IMR-90 (cell line): ENCODE data around the gene QKI. TPM values are rescaled to one million over a fixed set of nuclear protein-coding genes. Genes with fewer than 3 reads are reported as not detected.

Experiments used
- ATAC-seq: fragments of 200-7000 bp; cut with Tn5 transposase; 2 replicates; pipeline ENCODE4 v1.9.1; 2020; ENCODE audit warnings: low read depth, mild to moderate bottlenecking, moderate library complexity
- BruUV-seq: library from RNA; stranded (reverse); fragments of 400-500 nt; replicated peaks from 2 replicates; lab custom pipeline; 2021; lab: Mats Ljungman, UMichigan
- CTCF ChIA-PET: fragments of 300-600 bp; formaldehyde crosslinking; extraction: SDS; loops from one replicate; lab custom pipeline; 2021; ENCODE audit warnings: antibody characterized with exemption; lab: Yijun Ruan, JAX
- POLR2A ChIA-PET: fragments of 300-600 bp; sonication (Branson Sonifier 250); formaldehyde crosslinking; loops from one replicate; lab custom pipeline; 2022; ENCODE audit warnings: antibody characterized with exemption; ENCODE audit not compliant: unreplicated experiment; lab: Charles Lee
- DNase-seq: peaks from one replicate; pipeline ENCODE4 v3.0.0; 2013
- H2AFZ ChIP-seq: replicated peaks from 2 replicates; pipeline ENCODE3; 2013; ENCODE audit warnings: low read length, mild to moderate bottlenecking; ENCODE audit not compliant: poor library complexity
- H2AK5ac ChIP-seq: 2 replicates; pipeline ENCODE4 v1.6.1; 2013; ENCODE audit warnings: low read depth, low read length, inconsistent platforms
- H2AK9ac ChIP-seq: replicated peaks from 2 replicates; pipeline ENCODE3; 2013; ENCODE audit warnings: mild to moderate bottlenecking, low read depth, low read length, moderate library complexity; ENCODE audit not compliant: poor library complexity
- H2BK120ac ChIP-seq: 2 replicates; pipeline ENCODE4 v1.6.1; 2013; ENCODE audit warnings: low read depth, low read length, inconsistent platforms
- H2BK15ac ChIP-seq: 3 replicates; pipeline ENCODE4 v1.6.1; 2013; ENCODE audit warnings: low read depth, low read length, inconsistent platforms
- H2BK20ac ChIP-seq: 2 replicates; pipeline ENCODE4 v1.6.1; 2013; ENCODE audit warnings: low read depth, mild to moderate bottlenecking, inconsistent platforms, low read length, moderate library complexity
- H2BK5ac ChIP-seq: 2 replicates; pipeline ENCODE4 v1.6.1; 2013; ENCODE audit warnings: mild to moderate bottlenecking, low read depth, low read length, inconsistent platforms; ENCODE audit not compliant: poor library complexity, severe bottlenecking
- H3K14ac ChIP-seq: replicated peaks from 2 replicates; pipeline ENCODE4 v1.6.1; 2013; ENCODE audit warnings: low read depth, low read length, inconsistent platforms
- H3K18ac ChIP-seq: 2 replicates; pipeline ENCODE4 v1.6.1; 2013; ENCODE audit warnings: low read depth, low read length, control low read depth
- H3K23ac ChIP-seq: 2 replicates; pipeline ENCODE4 v1.6.1; 2013; ENCODE audit warnings: low read depth, low read length, inconsistent platforms
- H3K27ac ChIP-seq: 2 replicates; pipeline ENCODE4 v1.5.1; 2013; ENCODE audit warnings: mild to moderate bottlenecking, control low read depth, low read length; ENCODE audit not compliant: insufficient read depth
- H3K27me3 ChIP-seq: 2 replicates; pipeline ENCODE4 v1.6.1; 2013; ENCODE audit warnings: low read length; ENCODE audit not compliant: control insufficient read depth, insufficient read depth
- H3K36me3 ChIP-seq: 2 replicates; pipeline ENCODE4 v1.6.1; 2013; ENCODE audit warnings: low read length, mixed read lengths; ENCODE audit not compliant: control insufficient read depth, insufficient read depth
- H3K4ac ChIP-seq: 2 replicates; pipeline ENCODE4 v1.6.1; 2013; ENCODE audit warnings: low read depth, low read length, inconsistent platforms
- H3K4me1 ChIP-seq: 2 replicates; pipeline ENCODE4 v1.6.1; 2013; ENCODE audit warnings: low read length, mixed read lengths; ENCODE audit not compliant: control insufficient read depth, insufficient read depth
- H3K4me2 ChIP-seq: 2 replicates; pipeline ENCODE4 v1.6.1; 2013; ENCODE audit warnings: low read depth, mild to moderate bottlenecking, control low read depth, low read length, moderate library complexity
- H3K4me3 ChIP-seq: 2 replicates; pipeline ENCODE4 v1.5.1; 2013; ENCODE audit warnings: low read depth, mild to moderate bottlenecking, control low read depth, low read length, moderate library complexity; ENCODE audit not compliant: insufficient read depth
- H3K56ac ChIP-seq: 2 replicates; pipeline ENCODE4 v1.6.1; 2013; ENCODE audit warnings: low read length, inconsistent platforms; ENCODE audit not compliant: insufficient read depth; ENCODE audit errors: extremely low read depth
- H3K79me1 ChIP-seq, 2 experiments: 2 replicates each; pipeline ENCODE4 v1.6.1; 2013; ENCODE audit warnings: low read length in 2 of 2, inconsistent platforms in 1 of 2, low read depth in 1 of 2
- H3K9ac ChIP-seq: 2 replicates; pipeline ENCODE4 v1.6.1; 2013; ENCODE audit warnings: low read depth, low read length, control low read depth
- H3K9me1 ChIP-seq: 2 replicates; pipeline ENCODE4 v1.6.1; 2013; ENCODE audit warnings: low read length, inconsistent platforms; ENCODE audit not compliant: insufficient read depth
- H3K9me3 ChIP-seq: 2 replicates; pipeline ENCODE4 v1.6.1; 2013; ENCODE audit warnings: low read length; ENCODE audit not compliant: control insufficient read depth, insufficient read depth
- H4K20me1 ChIP-seq: 2 replicates; pipeline ENCODE4 v1.6.1; 2013; ENCODE audit warnings: low read length, inconsistent platforms; ENCODE audit not compliant: insufficient read depth
- H4K5ac ChIP-seq: 2 replicates; pipeline ENCODE4 v1.6.1; 2013; ENCODE audit warnings: mild to moderate bottlenecking, low read depth, low read length, control low read depth
- H4K8ac ChIP-seq, 2 experiments: 2 replicates each; pipeline ENCODE4 v1.6.1; 2013; ENCODE audit warnings: low read depth in 2 of 2, low read length in 2 of 2, control low read depth in 1 of 2, inconsistent platforms in 1 of 2
- H4K91ac ChIP-seq: 2 replicates; pipeline ENCODE4 v1.6.1; 2013; ENCODE audit warnings: low read depth, low read length, inconsistent platforms; ENCODE audit not compliant: insufficient read depth
- CEBPB ChIP-seq: IDR thresholded peaks from 2 replicates; pipeline ENCODE4 v1.6.1; 2012; ENCODE audit warnings: low read depth, low read length, improper control_type of control experiment
- CHD1 ChIP-seq: IDR thresholded peaks from 2 replicates; pipeline ENCODE4 v1.6.1; 2012; ENCODE audit warnings: low read depth, low read length, improper control_type of control experiment
- CTCF ChIP-seq: conservative IDR thresholded peaks from 2 replicates; pipeline ENCODE4 v1.5.1; 2012; ENCODE audit warnings: mild to moderate bottlenecking, low read depth, low read length, improper control_type of control experiment
- FOS ChIP-seq: fragments of 150-350 bp; IDR thresholded peaks from 2 replicates; pipeline ENCODE4 v1.6.1; 2016; ENCODE audit warnings: low read depth, low read length
- MAFK ChIP-seq: IDR thresholded peaks from 2 replicates; pipeline ENCODE4 v1.6.1; 2012; ENCODE audit warnings: low read depth, low read length, improper control_type of control experiment
- MAZ ChIP-seq: IDR thresholded peaks from 2 replicates; pipeline ENCODE4 v1.6.1; 2012; ENCODE audit warnings: low read depth, mild to moderate bottlenecking, low read length, improper control_type of control experiment, moderate library complexity, borderline replicate concordance
- MXI1 ChIP-seq: IDR thresholded peaks from 2 replicates; pipeline ENCODE4 v1.6.1; 2012; ENCODE audit warnings: low read depth, mild to moderate bottlenecking, low read length, moderate library complexity, borderline replicate concordance
- POLR2A ChIP-seq: IDR thresholded peaks from 2 replicates; pipeline ENCODE4 v1.6.1; 2012; ENCODE audit warnings: mild to moderate bottlenecking, low read depth, low read length
- RAD21 ChIP-seq: IDR thresholded peaks from 2 replicates; pipeline ENCODE4 v1.6.1; 2012; ENCODE audit warnings: low read length, improper control_type of control experiment
- RCOR1 ChIP-seq: IDR thresholded peaks from 2 replicates; pipeline ENCODE4 v1.6.1; 2012; ENCODE audit warnings: mild to moderate bottlenecking, low read length, improper control_type of control experiment; ENCODE audit not compliant: insufficient replicate concordance
- RFX5 ChIP-seq: IDR thresholded peaks from 2 replicates; pipeline ENCODE4 v1.8.0; 2012; ENCODE audit warnings: low read depth, mild to moderate bottlenecking, low read length, moderate library complexity
- SMC3 ChIP-seq: fragments of 150-350 bp; IDR thresholded peaks from 2 replicates; pipeline ENCODE4 v1.6.1; 2016; ENCODE audit warnings: low read depth, mild to moderate bottlenecking, antibody characterized with exemption, low read length, moderate library complexity
- WGBS, 2 experiments: methylation state at CpG; one replicate each; pipeline versions ENCODE4 v1.1.5 to v1.1.7; 2013; ENCODE audit warnings: missing lambda C conversion rate in 2 of 2; ENCODE audit not compliant: insufficient read length in 1 of 2; ENCODE audit errors: extremely low coverage in 2 of 2; 5-methylcytosine and 5-hydroxymethylcytosine counted together
- dilution Hi-C: fragments of 300-500 bp; cut with HindIII; formaldehyde crosslinking; loops from one replicate; pipeline ENCODE4 v1.14.3; 2018; ENCODE audit warnings: low sequenced_read_pairs; ENCODE audit not compliant: unreplicated experiment
- in situ Hi-C: fragments of 300-500 bp; cut with MboI; formaldehyde crosslinking; loops from 3 replicates; pipeline ENCODE4 v1.14.3; 2019; ENCODE audit warnings: low sequenced_read_pairs, inconsistent platforms, mixed read lengths
- intact Hi-C: fragments of 100-400 bp; cut with micrococcal nuclease; formaldehyde crosslinking; loops from 2 replicates; pipeline ENCODE4 v1.10.0; 2022
- polyA plus RNA-seq, 3 experiments: library from polyadenylated mRNA; depleted of rRNA; stranded (reverse); fragments of >200 nt; gene quantifications; 2 replicates each; pipeline ENCODE4 v1.2.3, GENCODE V29; 2012; ENCODE audit warnings: low replicate concordance in 1 of 3
- total RNA-seq: library from RNA; depleted of rRNA; stranded (reverse); fragments of >200 nt; gene quantifications from 2 replicates; pipeline ENCODE4 v1.2.3, GENCODE V29; 2012

Gene QKI
- total and polyA plus RNA-seq, 2 of the 4 experiments (the other 2 are of a cell fraction), result 112 to 232 TPM

- Histone ChIP-seq H2AK5ac (no peak overlapping the region), H3K4me3 (no peak overlapping the region), H3K27me3 (no peaks in the 10 kb centered on the region), H4K20me1 (peaks cover 11% of the 10 kb centered on the region; the same call in 1 of the 2 replicates), H3K14ac (no peak overlapping the region), H2BK120ac (no peak overlapping the region), H2AFZ (no peak overlapping the region), H2BK5ac (no peak overlapping the region), H3K36me3 (peaks cover 2% of the 10 kb centered on the region; the same call in 1 of the 2 replicates), H4K8ac (no peak overlapping the region), H4K91ac (no peak overlapping the region), H2BK20ac (no peak overlapping the region), H3K18ac (no peak overlapping the region), H3K4me2 (no peak overlapping the region), H3K4ac (no peak overlapping the region), H3K9me1 (no peaks in the 10 kb centered on the region; the same call in 1 of the 2 replicates), H3K9me3 (no peaks in the 10 kb centered on the region), H3K9ac (no peak overlapping the region), H3K23ac (no peak overlapping the region; the same call in 1 of the 2 replicates), H2BK15ac (no peak overlapping the region), H3K4me1 (no peaks in the 10 kb centered on the region), H3K27ac (no peak overlapping the region), H4K5ac (no peak overlapping the region), H3K79me1 (peaks cover 30 to 46% of the 10 kb centered on the region in 2 experiments), H3K56ac (no peak overlapping the region), H2AK9ac (no peak overlapping the region)
- intact Hi-C loops, result no loop called here
- ChIA-PET POLR2A (no interaction called here), CTCF (no interaction called here)
- DNase-seq, result no peak
- TF ChIP-seq RAD21 (no peak), CTCF (no peak), MAZ (no peak), MAFK (no peak), FOS (no peak), RFX5 (no peak), SMC3 (no peak), RCOR1 (no peak), CHD1 (no peak), CEBPB (no peak), POLR2A (no peak), MXI1 (no peak)
- no CpG with 5 or more reads among the region's 2 CpGs for WGBS, 2 experiments
- in situ Hi-C loops, result no loop called here
- ATAC-seq, result no peak
- dilution Hi-C loops, result no loop called here
- BruUV-seq, result no TSS peak
Observed at GRCh38 chr6:163543321-163543720, 128.8 kb downstream of the QKI start.
